RWPE2 (cell line): ENCODE results near the gene NMNAT3.

Experiments used
- ATAC-seq: fragments of 200-7000 bp; cut with Tn5 transposase; 3 replicates; pipeline ENCODE4 v1.9.1; 2021; ENCODE audit warnings: low read depth
- DNase-seq: peaks from one replicate; pipeline ENCODE4 v3.0.0-alpha.2; 2020; ENCODE audit warnings: low spot score
- H3K27ac ChIP-seq: fragments of 450-650 bp; 2 replicates; pipeline ENCODE4 v1.5.1; 2017; ENCODE audit warnings: mild to moderate bottlenecking; ENCODE audit not compliant: poor library complexity, severe bottlenecking
- H3K27me3 ChIP-seq: fragments of 250-450 bp; sonication (Bioruptor Pico); 2 replicates; pipeline ENCODE4 v1.5.1; 2021; ENCODE audit warnings: mild to moderate bottlenecking, moderate library complexity; ENCODE audit not compliant: insufficient read depth, poor library complexity, severe bottlenecking
- H3K36me3 ChIP-seq: fragments of 250-450 bp; sonication (Bioruptor Pico); 2 replicates; pipeline ENCODE4 v1.5.1; 2020; ENCODE audit warnings: low read depth, mild to moderate bottlenecking, moderate library complexity
- H3K4me1 ChIP-seq: fragments of 250-450 bp; sonication (Bioruptor Pico); 2 replicates; pipeline ENCODE4 v1.5.1; 2021; ENCODE audit warnings: mild to moderate bottlenecking, moderate library complexity; ENCODE audit not compliant: insufficient read depth, poor library complexity, severe bottlenecking
- H3K4me3 ChIP-seq: fragments of 250-450 bp; sonication (Bioruptor Pico); 2 replicates; pipeline ENCODE4 v1.5.1; 2021; ENCODE audit warnings: mild to moderate bottlenecking, moderate library complexity; ENCODE audit not compliant: severe bottlenecking
- H3K9me3 ChIP-seq: fragments of 250-450 bp; sonication (Bioruptor Pico); 2 replicates; pipeline ENCODE4 v1.5.1; 2021; ENCODE audit warnings: mild to moderate bottlenecking, moderate library complexity; ENCODE audit not compliant: severe bottlenecking
- CTCF ChIP-seq: fragments of 450-650 bp; IDR thresholded peaks from one replicate; pipeline ENCODE4 v1.5.1; 2017; ENCODE audit warnings: mild to moderate bottlenecking, moderate library complexity; ENCODE audit not compliant: poor library complexity, severe bottlenecking

Gene NMNAT3

GRCh38 chr3:139687431-139687830 lies 9.7 kb upstream of the NMNAT3 start:
- H3K36me3 ChIP-seq = no peaks in the 10 kb centered on the region
- H3K4me1 ChIP-seq = no peaks in the 10 kb centered on the region
- ATAC-seq (no peak), DNase-seq (no peak)
- no peak overlapping the region for H3K4me3 ChIP-seq
- H3K9me3 ChIP-seq = no peaks in the 10 kb centered on the region
- H3K27me3 ChIP-seq = no peaks in the 10 kb centered on the region
- no peak for TF ChIP-seq CTCF
- H3K27ac ChIP-seq = no peak overlapping the region

DNA sequence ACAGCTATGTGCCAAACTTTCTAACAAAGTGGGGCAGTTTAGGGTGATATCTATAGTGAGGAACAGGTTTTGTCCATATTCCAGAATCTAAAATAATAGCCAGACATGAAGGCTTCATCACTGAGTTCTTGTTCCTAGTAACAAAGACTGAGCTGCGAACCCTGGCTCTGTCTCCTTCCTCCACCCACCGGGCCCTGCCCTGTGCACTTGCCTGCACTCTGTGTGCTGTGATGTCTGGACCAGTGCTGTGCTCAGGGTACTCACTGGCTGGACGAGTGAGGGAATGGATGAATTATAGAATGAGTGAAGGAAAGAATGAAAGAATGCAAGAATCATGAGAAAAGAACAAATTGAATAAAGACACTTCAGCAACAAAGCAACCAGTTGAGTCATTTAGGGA lies 8.9 kb upstream of the NMNAT3 start:
- Histone ChIP-seq H3K27ac (no peak overlapping the region), H3K9me3 (no peaks in the 10 kb centered on the region), H3K4me3 (no peak overlapping the region), H3K27me3 (no peaks in the 10 kb centered on the region), H3K36me3 (no peaks in the 10 kb centered on the region), H3K4me1 (no peaks in the 10 kb centered on the region)
- ATAC-seq = no peak
- no peak for DNase-seq
- TF ChIP-seq CTCF = no peak

DNA sequence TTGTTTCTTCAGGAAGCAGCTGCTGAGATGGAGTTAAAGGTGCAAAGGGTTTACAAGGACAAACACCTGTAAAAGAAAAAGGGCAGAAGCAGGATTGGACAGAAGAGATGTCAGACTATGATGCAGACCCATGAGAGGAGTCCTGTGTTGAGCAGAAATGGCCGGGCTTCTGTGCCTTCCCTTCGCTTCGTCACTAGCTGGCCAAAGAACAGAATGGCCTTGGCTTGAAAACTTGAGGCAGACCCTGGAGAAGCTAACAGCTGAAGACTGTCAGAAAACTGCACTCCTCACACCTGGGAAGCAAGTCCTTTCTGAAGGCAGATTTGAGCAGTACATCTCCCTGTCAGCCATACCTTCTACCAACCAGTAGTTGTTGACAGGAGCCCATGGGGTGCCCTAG lies 8.4 kb upstream of the NMNAT3 start:
- H3K9me3 ChIP-seq = no peaks in the 10 kb centered on the region
- no peak for TF ChIP-seq CTCF
- no peak overlapping the region for H3K4me3 ChIP-seq
- no peak overlapping the region for H3K27ac ChIP-seq
- H3K4me1 ChIP-seq = no peaks in the 10 kb centered on the region
- no peaks in the 10 kb centered on the region for H3K27me3 ChIP-seq
- DNase-seq = no peak
- H3K36me3 ChIP-seq = no peaks in the 10 kb centered on the region
- no peak for ATAC-seq

DNA sequence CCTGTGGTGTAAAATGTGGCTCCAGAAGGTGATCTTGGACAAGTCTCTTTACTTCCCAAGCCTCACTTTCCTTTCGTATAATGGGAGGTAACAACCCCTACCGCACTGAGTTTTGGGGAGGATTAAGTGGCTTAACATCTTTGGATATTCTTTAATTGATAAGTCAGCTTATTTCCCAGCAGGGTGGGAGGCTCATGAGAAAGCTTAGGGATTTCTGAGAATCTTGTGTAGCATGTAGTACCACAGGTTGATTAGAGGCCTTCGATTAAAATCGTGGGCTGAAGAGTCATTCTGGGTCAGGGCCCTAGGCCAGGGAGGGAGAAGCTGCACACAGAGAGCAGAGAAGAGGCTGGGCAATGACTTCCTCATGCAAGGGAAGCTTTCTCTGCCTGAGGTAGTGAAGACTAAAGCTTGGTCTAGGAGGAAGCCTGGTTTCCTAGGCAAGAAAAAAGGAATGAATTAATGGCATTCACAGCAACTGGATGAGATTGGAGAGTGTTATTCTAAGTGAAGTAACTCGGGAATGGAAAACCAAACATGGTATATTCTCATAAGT lies 1.5 kb upstream of the NMNAT3 start:
- ATAC-seq (no peak), DNase-seq (no peak)
- no peak for TF ChIP-seq CTCF
- no peaks in the 10 kb centered on the region for H3K4me1 ChIP-seq
- H3K36me3 ChIP-seq = no peaks in the 10 kb centered on the region
- no peaks in the 10 kb centered on the region for H3K9me3 ChIP-seq
- H3K4me3 ChIP-seq = no peak overlapping the region
- no peaks in the 10 kb centered on the region for H3K27me3 ChIP-seq
- no peak overlapping the region for H3K27ac ChIP-seq

GRCh38 chr3:139676632-139677387 lies 962 bp downstream of the NMNAT3 start:
- peak overlapping the region; percentile 52 for H3K4me3 ChIP-seq
- no peaks in the 10 kb centered on the region for H3K9me3 ChIP-seq
- DNase-seq = no peak
- no peaks in the 10 kb centered on the region for H3K36me3 ChIP-seq
- H3K27ac ChIP-seq = no peak overlapping the region
- H3K27me3 ChIP-seq = no peaks in the 10 kb centered on the region
- H3K4me1 ChIP-seq = no peaks in the 10 kb centered on the region
- no peak for ATAC-seq
- no peak for TF ChIP-seq CTCF
